ENCODE results near the gene SYTL5. TPM values are rescaled to one million over a fixed set of nuclear protein-coding genes. Genes with fewer than 3 reads are reported as not detected.

The SYTL5 gene
- total RNA-seq, 6 experiments from 2014 or later, result 0.10 to 0.21 (median 0.16) TPM

DNA sequence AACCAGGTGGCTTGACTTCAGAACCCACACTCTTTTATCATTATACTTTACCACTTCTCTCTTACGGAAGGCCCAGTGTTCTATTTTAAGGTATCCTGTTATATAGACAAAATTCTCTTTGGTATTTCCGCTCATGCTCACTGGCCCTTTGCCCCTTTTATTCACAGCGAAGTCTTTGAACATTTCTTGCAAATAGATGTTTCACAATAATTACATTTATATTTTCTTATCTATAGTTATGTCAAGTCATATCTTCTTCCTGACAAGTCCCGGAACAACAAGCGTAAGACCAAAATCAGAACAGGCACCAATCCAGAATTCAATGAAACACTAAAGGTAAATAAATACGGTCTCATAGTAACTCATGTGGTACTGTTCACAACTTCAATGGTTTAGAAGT lies 102.0 kb downstream of the SYTL5 start:
- Mint-ChIP-seq H3K27me3 (ENCODE audit: insufficient read depth) (peaks cover 5% of the 10 kb centered on the region; the same call in 1 of the 2 replicates), H3K4me3 (no peak overlapping the region), H3K36me3 (ENCODE audit: low read depth) (no peaks in the 10 kb centered on the region), H3K27ac (no peak overlapping the region), H3K4me1 (ENCODE audit: low read depth) (no peaks in the 10 kb centered on the region), H3K9me3 (no peaks in the 10 kb centered on the region)
- TF ChIP-seq, protein P1, sequence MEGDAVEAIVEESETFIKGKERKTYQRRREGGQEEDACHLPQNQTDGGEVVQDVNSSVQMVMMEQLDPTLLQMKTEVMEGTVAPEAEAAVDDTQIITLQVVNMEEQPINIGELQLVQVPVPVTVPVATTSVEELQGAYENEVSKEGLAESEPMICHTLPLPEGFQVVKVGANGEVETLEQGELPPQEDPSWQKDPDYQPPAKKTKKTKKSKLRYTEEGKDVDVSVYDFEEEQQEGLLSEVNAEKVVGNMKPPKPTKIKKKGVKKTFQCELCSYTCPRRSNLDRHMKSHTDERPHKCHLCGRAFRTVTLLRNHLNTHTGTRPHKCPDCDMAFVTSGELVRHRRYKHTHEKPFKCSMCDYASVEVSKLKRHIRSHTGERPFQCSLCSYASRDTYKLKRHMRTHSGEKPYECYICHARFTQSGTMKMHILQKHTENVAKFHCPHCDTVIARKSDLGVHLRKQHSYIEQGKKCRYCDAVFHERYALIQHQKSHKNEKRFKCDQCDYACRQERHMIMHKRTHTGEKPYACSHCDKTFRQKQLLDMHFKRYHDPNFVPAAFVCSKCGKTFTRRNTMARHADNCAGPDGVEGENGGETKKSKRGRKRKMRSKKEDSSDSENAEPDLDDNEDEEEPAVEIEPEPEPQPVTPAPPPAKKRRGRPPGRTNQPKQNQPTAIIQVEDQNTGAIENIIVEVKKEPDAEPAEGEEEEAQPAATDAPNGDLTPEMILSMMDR (IDR thresholded peaks at IDR 0.05), result no peak
- DNase-seq, result no peak

DNA sequence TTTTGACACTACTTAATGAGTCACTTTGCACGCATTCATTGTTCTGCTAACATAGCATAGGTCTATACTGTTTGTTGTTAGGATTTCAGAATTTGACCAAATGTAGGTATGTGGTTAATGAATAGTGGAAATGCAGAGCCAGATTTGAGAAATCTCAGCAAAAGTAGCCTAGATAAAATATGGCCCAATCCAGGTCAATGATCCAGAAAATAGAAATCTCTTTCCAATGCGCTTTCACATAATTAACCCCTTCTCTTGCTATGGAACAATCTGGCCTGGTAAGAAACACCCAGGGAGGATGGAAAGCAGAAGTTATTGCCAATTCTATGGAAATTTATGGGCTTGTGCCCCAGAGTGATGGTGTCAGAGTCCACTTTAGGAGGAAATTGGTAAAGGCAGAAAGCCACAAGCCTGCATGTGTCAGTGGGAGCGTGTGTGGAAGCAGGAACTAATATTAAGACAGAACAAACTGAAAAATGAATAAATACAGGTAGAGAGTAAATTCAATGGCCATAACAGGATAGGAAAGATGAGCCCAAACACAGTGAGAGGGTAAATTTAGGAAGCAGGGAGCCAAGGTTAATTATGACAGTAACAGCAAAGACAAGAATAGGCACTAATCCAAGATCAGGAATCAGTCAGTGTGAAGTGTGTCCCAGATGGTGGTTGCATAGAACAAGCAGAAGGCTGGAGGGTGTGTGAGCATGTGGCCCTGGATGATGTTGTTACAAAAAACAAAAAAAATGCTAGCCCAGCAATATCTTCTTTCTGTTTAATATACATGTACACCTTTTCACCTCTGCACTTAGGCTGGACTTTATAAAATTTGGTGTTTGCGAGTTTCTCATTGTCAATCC lies 102.9 kb downstream of the SYTL5 start:
- H3K27ac Mint-ChIP-seq, result no peak overlapping the region
- TF ChIP-seq, protein P1 (IDR thresholded peaks at IDR 0.05), result no peak
- H3K4me3 Mint-ChIP-seq, result no peak overlapping the region
- peaks cover 5% of the 10 kb centered on the region; the same call in 1 of the 2 replicates for H3K27me3 Mint-ChIP-seq (ENCODE audit: insufficient read depth)
- no peak for DNase-seq
- H3K9me3 Mint-ChIP-seq, result no peaks in the 10 kb centered on the region
- no peaks in the 10 kb centered on the region for H3K4me1 Mint-ChIP-seq (ENCODE audit: low read depth)
- no peaks in the 10 kb centered on the region for H3K36me3 Mint-ChIP-seq (ENCODE audit: low read depth)

DNA sequence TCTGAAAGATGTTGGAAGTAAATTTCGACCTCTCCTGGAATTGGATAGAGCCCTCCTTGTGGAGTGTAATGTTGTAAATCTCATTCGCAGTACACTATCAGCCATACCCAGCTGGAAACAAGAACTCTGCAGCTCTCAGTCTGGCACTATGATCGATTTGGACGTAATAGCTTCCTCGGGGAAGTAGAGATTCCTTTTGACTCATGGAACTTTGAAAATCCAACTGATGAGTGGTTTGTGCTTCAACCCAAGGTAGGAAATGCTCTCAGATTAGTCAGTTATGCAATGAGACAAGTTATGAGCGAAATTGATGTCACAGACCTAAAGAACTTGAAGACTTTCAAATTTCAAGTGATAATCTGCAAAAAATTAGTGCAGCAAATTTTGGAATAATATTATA lies 103.9 kb downstream of the SYTL5 start:
- no peak for DNase-seq
- H3K27me3 Mint-ChIP-seq (ENCODE audit: insufficient read depth), result peaks cover 2% of the 10 kb centered on the region; the same call in 1 of the 2 replicates
- TF ChIP-seq, protein P1 (IDR thresholded peaks at IDR 0.05), result no peak
- H3K27ac Mint-ChIP-seq, result no peak overlapping the region
- no peaks in the 10 kb centered on the region for H3K4me1 Mint-ChIP-seq (ENCODE audit: low read depth)
- H3K36me3 Mint-ChIP-seq (ENCODE audit: low read depth), result no peaks in the 10 kb centered on the region
- H3K9me3 Mint-ChIP-seq, result no peaks in the 10 kb centered on the region
- H3K4me3 Mint-ChIP-seq, result no peak overlapping the region

DNA sequence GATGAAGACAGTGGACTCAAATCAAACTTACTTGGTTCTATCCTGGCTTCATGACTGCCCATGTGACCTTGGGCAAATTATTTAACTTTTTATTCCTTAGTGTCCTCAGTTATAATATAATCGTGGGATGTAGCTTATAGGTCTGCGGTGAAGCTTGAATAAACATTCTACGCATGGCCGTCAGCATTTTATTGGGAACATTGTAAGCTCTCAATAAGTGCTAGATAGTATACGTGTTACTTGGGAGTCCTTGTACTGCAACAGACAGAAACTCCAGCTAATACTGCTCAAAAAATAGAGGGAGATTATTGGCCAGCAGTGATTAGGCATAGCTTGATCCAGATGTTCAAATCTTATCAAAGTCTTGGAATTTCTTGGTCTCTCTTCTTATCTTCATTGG lies 104.8 kb downstream of the SYTL5 start:
- no peaks in the 10 kb centered on the region for H3K4me1 Mint-ChIP-seq (ENCODE audit: low read depth)
- no peak overlapping the region for H3K4me3 Mint-ChIP-seq
- H3K9me3 Mint-ChIP-seq, result no peaks in the 10 kb centered on the region
- H3K36me3 Mint-ChIP-seq (ENCODE audit: low read depth), result no peaks in the 10 kb centered on the region
- no peak for DNase-seq
- H3K27ac Mint-ChIP-seq, result no peak overlapping the region
- TF ChIP-seq, protein P1 (IDR thresholded peaks at IDR 0.05), result no peak
- H3K27me3 Mint-ChIP-seq (ENCODE audit: insufficient read depth), result peaks cover 2% of the 10 kb centered on the region; the same call in 1 of the 2 replicates

DNA sequence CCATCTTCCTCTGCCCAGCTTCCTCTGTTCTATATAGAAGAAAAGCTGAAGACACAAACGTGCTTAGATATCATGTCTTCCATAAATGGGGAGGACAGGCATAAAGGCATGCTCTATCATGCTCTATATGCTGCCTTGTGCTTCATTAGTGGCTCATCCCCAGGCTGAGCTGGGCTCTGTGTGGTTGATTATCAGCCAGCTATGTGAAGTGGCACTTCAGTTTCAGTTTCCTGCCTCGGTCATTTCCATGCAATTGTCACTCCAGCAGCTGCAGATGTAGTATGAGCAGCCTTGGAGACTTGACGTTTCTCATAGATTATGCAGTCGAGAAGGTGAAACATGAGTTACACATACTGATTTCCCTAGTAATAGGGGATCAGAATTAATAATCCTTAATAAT lies 106.2 kb downstream of the SYTL5 start:
- TF ChIP-seq, protein P1 (IDR thresholded peaks at IDR 0.05), result no peak
- no peak overlapping the region for H3K4me3 Mint-ChIP-seq
- H3K27me3 Mint-ChIP-seq (ENCODE audit: insufficient read depth), result peaks cover 2% of the 10 kb centered on the region; the same call in 1 of the 2 replicates
- DNase-seq, result no peak
- H3K4me1 Mint-ChIP-seq (ENCODE audit: low read depth), result no peaks in the 10 kb centered on the region
- H3K9me3 Mint-ChIP-seq, result no peaks in the 10 kb centered on the region
- no peak overlapping the region for H3K27ac Mint-ChIP-seq
- no peaks in the 10 kb centered on the region for H3K36me3 Mint-ChIP-seq (ENCODE audit: low read depth)
